Esophagus squamous epithelium (tissue), 4 donors: ENCODE data around the gene SLAMF6.

Experiments
- POLR2A ChIP-seq, 4 donors: fragments of 450-650 bp; IDR thresholded peaks; one replicate each; pipeline ENCODE4 v1.6.1; 2017; ENCODE audit warnings: antibody characterized with exemption in 4 of 4, mild to moderate bottlenecking in 4 of 4, moderate library complexity in 3 of 4
- TF ChIP-seq, protein P1 (sequence below), 6 experiments: fragments of 450-650 bp in 4 of 6; fragments of 200-600 bp in 2 of 6; sonication (generic) in 2 of 6; IDR thresholded peaks; one replicate each; pipeline ENCODE4 v1.5.1; 2016 to 2019; ENCODE audit warnings: antibody characterized with exemption in 6 of 6, mild to moderate bottlenecking in 4 of 6, moderate library complexity in 4 of 6

DNA sequence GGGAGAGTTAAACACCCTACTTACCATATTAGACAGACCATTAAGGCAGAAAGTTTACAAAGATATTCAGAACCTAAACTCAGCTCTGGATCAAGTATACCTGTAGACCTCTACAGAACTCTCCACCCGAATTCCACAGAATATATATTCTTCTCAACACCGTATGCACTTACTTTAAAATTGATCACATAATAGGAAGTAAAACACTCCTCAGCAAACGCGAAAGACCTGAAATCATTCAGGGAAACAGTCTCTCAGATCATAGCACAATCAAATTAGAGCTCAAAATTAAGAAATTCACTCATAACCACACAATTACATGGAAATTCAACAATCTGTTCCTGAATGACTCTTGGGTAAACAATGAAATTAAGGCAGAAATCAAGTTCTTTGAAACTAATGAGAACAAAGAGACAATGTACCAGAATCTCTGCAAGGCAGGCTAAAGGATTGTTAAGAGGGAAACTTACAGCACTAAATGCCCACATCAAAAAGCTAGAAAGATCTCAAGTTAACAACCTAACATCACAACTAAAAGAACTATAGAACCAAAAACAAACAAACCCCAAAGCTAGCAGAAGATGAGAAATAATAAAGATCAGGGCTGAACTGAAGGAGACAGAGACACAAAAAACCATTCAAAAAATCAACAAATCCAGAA lies 37.1 kb upstream of the SLAMF6 start:
- TF ChIP-seq, protein P1, sequence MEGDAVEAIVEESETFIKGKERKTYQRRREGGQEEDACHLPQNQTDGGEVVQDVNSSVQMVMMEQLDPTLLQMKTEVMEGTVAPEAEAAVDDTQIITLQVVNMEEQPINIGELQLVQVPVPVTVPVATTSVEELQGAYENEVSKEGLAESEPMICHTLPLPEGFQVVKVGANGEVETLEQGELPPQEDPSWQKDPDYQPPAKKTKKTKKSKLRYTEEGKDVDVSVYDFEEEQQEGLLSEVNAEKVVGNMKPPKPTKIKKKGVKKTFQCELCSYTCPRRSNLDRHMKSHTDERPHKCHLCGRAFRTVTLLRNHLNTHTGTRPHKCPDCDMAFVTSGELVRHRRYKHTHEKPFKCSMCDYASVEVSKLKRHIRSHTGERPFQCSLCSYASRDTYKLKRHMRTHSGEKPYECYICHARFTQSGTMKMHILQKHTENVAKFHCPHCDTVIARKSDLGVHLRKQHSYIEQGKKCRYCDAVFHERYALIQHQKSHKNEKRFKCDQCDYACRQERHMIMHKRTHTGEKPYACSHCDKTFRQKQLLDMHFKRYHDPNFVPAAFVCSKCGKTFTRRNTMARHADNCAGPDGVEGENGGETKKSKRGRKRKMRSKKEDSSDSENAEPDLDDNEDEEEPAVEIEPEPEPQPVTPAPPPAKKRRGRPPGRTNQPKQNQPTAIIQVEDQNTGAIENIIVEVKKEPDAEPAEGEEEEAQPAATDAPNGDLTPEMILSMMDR (IDR thresholded peaks at IDR 0.05) = no peak
- peak in 1 of 4 donors; percentile 14 for TF ChIP-seq POLR2A (IDR thresholded peaks at IDR 0.05)
